ENCODE results near the gene RNF2. TPM values are rescaled to one million over a fixed set of nuclear protein-coding genes. Genes with fewer than 3 reads are reported as not detected.

The RNF2 gene
- total and polyA plus RNA-seq, 8 donors: 15.8 to 46.2 (median 39.0) TPM

GRCh38 chr1:185144233-185144632, 98.9 kb downstream of the RNF2 start:
- H3K36me3 ChIP-seq: peaks cover 0 to 87% of the 10 kb centered on the region in 2 donors
- no peak for ATAC-seq
- no peaks in the 10 kb centered on the region for H3K4me1 ChIP-seq
- TF ChIP-seq, protein P1, sequence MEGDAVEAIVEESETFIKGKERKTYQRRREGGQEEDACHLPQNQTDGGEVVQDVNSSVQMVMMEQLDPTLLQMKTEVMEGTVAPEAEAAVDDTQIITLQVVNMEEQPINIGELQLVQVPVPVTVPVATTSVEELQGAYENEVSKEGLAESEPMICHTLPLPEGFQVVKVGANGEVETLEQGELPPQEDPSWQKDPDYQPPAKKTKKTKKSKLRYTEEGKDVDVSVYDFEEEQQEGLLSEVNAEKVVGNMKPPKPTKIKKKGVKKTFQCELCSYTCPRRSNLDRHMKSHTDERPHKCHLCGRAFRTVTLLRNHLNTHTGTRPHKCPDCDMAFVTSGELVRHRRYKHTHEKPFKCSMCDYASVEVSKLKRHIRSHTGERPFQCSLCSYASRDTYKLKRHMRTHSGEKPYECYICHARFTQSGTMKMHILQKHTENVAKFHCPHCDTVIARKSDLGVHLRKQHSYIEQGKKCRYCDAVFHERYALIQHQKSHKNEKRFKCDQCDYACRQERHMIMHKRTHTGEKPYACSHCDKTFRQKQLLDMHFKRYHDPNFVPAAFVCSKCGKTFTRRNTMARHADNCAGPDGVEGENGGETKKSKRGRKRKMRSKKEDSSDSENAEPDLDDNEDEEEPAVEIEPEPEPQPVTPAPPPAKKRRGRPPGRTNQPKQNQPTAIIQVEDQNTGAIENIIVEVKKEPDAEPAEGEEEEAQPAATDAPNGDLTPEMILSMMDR (IDR thresholded peaks at IDR 0.05): no peak
- H3K9me3 ChIP-seq: no peaks in the 10 kb centered on the region
- H3K4me3 ChIP-seq: no peak overlapping the region
- DNase-seq: no peak
- no peaks in the 10 kb centered on the region for H3K27me3 ChIP-seq
- intact Hi-C loops (cut with DNase I): no loop called here
- no peak overlapping the region for H3K27ac ChIP-seq

DNA sequence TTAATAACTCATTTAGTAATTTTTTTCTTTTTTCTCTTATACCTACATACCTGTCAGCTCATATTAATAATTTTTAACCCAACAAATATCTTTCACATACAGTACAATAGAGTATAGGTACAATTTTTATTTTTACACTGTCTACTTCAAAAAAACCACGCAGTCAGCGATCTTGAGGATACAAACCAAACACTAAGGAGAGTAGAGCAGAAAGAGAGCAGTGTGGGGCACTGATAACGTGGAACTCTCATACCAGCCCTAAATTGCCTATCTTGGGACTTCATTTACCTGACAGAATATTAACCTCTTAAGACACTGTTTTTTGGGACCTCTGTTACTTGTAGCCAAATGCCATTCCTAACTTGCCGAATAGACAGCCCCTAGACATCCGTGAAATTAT, 105.9 kb downstream of the RNF2 start:
- intact Hi-C loops (cut with DNase I): no loop called here
- no peak overlapping the region for H3K27ac ChIP-seq
- no peak overlapping the region for H3K4me3 ChIP-seq
- peaks cover 0 to 41% of the 10 kb centered on the region in 2 donors for H3K36me3 ChIP-seq
- no peaks in the 10 kb centered on the region for H3K9me3 ChIP-seq
- H3K4me1 ChIP-seq: peaks cover 5 to 33% of the 10 kb centered on the region in 2 donors
- ATAC-seq: no peak
- no peak for DNase-seq
- TF ChIP-seq, protein P1 (IDR thresholded peaks at IDR 0.05): no peak
- no peaks in the 10 kb centered on the region for H3K27me3 ChIP-seq

Other genes with a start within 250 kb of the RNF2 start
- gene NIBAN1, start 71.0 kb upstream of the RNF2 start, total RNA-seq: 10 to 100 TPM; 18.8 to 54.3 TPM
- 10 to 100 TPM; 16.4 to 18.3 (median 17.2) TPM for gene NIBAN1, start 71.0 kb upstream of the RNF2 start, polyA plus RNA-seq (ENCODE audit: insufficient read length in 6 of 6)
- gene TRMT1L, start 111.4 kb downstream of the RNF2 start, total RNA-seq: 10 to 100 TPM; 17.0 to 23.9 TPM
- gene TRMT1L, start 111.4 kb downstream of the RNF2 start, polyA plus RNA-seq (ENCODE audit: insufficient read length in 6 of 6): 10 to 100 TPM; 19.0 to 24.7 (median 21.3) TPM
- gene SWT1, start 111.6 kb downstream of the RNF2 start, total RNA-seq: 1 to 10 TPM; 6.5 to 7.1 TPM
- 10 to 100 TPM in 2 of 6 donors, 1 to 10 TPM in 4; 8.4 to 11.4 (median 9.7) TPM for gene SWT1, start 111.6 kb downstream of the RNF2 start, polyA plus RNA-seq (ENCODE audit: insufficient read length in 6 of 6)